OCI-LY3 (cell line): ENCODE results near the gene CCNL1.

Experiments used
- H2AFZ ChIP-seq: fragments of 200-600, 300-600 bp; shearing (Covaris generic); 2 replicates; pipeline ENCODE4 v1.6.0; 2014; ENCODE audit warnings: antibody characterized with exemption, low read depth, low read length
- H3K27ac ChIP-seq: fragments of 200-600, 300-600 bp; sonication (generic); 2 replicates; pipeline ENCODE4 v1.5.1; 2014; ENCODE audit warnings: mild to moderate bottlenecking, low read length, moderate library complexity, mixed read lengths
- H3K27me3 ChIP-seq: fragments of 200-600, 300-600 bp; sonication (generic); 2 replicates; pipeline ENCODE4 v1.6.1; 2014; ENCODE audit warnings: low read depth, low read length, mixed read lengths
- H3K36me3 ChIP-seq: fragments of 200-600, 300-600 bp; sonication (generic); replicated peaks from 2 replicates; pipeline ENCODE3; 2014; ENCODE audit warnings: low read depth, low read length, mixed read lengths
- H3K4me1 ChIP-seq: fragments of 300-600, 200-600 bp; sonication (generic); 2 replicates; pipeline ENCODE4 v1.6.1; 2014; ENCODE audit warnings: low read length, mixed read lengths
- H3K4me2 ChIP-seq: fragments of 200-600, 300-600 bp; sonication (generic); 2 replicates; pipeline ENCODE4 v1.6.1; 2014; ENCODE audit warnings: low read length, mixed read lengths
- H3K4me3 ChIP-seq: fragments of 300-600, 200-600 bp; sonication (generic); 2 replicates; pipeline ENCODE4 v1.5.1; 2014; ENCODE audit warnings: antibody characterized with exemption, mild to moderate bottlenecking, low read length, moderate library complexity
- H3K79me2 ChIP-seq: fragments of 300-600, 200-600 bp; shearing (Covaris generic); 2 replicates; pipeline ENCODE4 v1.6.1; 2014; ENCODE audit warnings: mild to moderate bottlenecking, low read length, mixed read lengths
- H3K9ac ChIP-seq: fragments of 300-600, 200-600 bp; shearing (Covaris generic); 2 replicates; pipeline ENCODE4 v1.6.0; 2014; ENCODE audit warnings: mild to moderate bottlenecking, low read length, moderate library complexity
- H3K9me3 ChIP-seq: fragments of 200-600, 300-600 bp; shearing (Covaris generic); 2 replicates; pipeline ENCODE4 v1.6.1; 2014; ENCODE audit warnings: low read length, mixed read lengths; ENCODE audit not compliant: insufficient read depth
- H4K20me1 ChIP-seq: fragments of 200-600, 300-600 bp; sonication (generic); 2 replicates; pipeline ENCODE4 v1.6.1; 2016; ENCODE audit warnings: low read length, mixed read lengths; ENCODE audit not compliant: insufficient read depth
- EZH2phosphoT487 ChIP-seq: fragments of 200-600 bp; shearing (Covaris generic); IDR thresholded peaks from 2 replicates; pipeline ENCODE4 v1.6.1; 2018; ENCODE audit warnings: antibody characterized with exemption, mixed run types, low read depth
- TF ChIP-seq, protein P1 (sequence below): fragments of 200-600, 300-600 bp; sonication (generic); IDR thresholded peaks from 2 replicates; pipeline ENCODE4 v1.5.1; 2014; ENCODE audit warnings: antibody characterized with exemption, low read length, low read depth

The CCNL1 gene

DNA sequence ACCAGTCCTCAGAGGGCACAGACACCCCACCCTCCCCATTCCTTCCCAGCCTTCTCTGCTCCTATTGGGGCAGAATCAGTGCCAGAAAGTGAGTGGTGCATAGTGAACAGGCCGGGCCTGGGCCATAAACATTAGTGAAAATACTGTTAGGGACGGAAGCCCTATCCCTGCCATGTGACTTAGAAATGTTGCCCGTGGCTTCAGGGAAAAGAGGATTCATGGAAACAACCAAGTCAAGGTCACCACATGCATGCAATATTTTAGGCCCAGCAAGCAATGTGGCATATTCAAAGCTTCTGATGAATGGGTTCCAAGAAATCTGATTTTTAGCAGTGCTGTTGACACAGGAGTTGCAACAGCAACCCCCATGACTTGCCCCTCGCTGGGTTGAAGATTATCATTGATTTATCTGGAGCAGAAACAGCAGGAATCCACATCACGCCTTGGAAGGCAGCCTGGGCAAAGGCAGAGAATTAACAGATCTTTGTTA is 52.3 kb downstream of the CCNL1 start:
- no peak for TF ChIP-seq EZH2phosphoT487
- TF ChIP-seq, protein P1, sequence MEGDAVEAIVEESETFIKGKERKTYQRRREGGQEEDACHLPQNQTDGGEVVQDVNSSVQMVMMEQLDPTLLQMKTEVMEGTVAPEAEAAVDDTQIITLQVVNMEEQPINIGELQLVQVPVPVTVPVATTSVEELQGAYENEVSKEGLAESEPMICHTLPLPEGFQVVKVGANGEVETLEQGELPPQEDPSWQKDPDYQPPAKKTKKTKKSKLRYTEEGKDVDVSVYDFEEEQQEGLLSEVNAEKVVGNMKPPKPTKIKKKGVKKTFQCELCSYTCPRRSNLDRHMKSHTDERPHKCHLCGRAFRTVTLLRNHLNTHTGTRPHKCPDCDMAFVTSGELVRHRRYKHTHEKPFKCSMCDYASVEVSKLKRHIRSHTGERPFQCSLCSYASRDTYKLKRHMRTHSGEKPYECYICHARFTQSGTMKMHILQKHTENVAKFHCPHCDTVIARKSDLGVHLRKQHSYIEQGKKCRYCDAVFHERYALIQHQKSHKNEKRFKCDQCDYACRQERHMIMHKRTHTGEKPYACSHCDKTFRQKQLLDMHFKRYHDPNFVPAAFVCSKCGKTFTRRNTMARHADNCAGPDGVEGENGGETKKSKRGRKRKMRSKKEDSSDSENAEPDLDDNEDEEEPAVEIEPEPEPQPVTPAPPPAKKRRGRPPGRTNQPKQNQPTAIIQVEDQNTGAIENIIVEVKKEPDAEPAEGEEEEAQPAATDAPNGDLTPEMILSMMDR = no peak
- H3K4me3 ChIP-seq = no peak overlapping the region
- no peak overlapping the region for H2AFZ ChIP-seq
- H3K4me1 ChIP-seq = peaks cover 29% of the 10 kb centered on the region
- no peak overlapping the region for H3K4me2 ChIP-seq
- no peaks in the 10 kb centered on the region for H3K79me2 ChIP-seq
- no peaks in the 10 kb centered on the region for H4K20me1 ChIP-seq
- H3K27me3 ChIP-seq = 0 out of 2 replicates have a peak, but pooled peaks cover 3% of the 10 kb centered on the region
- H3K36me3 ChIP-seq = no peaks in the 10 kb centered on the region
- no peak overlapping the region for H3K27ac ChIP-seq
- no peaks in the 10 kb centered on the region for H3K9me3 ChIP-seq
- no peak overlapping the region for H3K9ac ChIP-seq

DNA sequence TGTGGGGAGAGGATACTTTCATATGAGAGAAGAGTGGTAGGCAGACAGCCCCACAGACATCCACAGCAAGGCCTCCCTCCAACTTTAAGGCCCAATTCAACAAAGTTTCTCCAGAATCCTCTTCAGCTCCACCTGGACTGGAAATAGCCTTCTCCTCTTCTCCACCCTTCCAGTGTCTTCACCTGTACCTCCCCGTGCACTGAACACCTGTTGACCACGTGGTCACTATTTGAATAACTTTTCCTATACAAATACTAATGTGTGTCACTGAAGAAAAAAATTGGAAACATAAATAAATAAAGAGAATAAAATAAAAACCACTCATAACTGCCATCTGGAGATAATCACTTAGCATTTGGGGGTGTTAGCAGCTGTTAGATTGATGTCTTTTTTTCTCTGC is 52.9 kb downstream of the CCNL1 start:
- no peak overlapping the region for H3K4me3 ChIP-seq
- H3K27ac ChIP-seq = no peak overlapping the region
- TF ChIP-seq, protein P1 = no peak
- no peak for TF ChIP-seq EZH2phosphoT487
- peaks cover 29% of the 10 kb centered on the region for H3K4me1 ChIP-seq
- no peaks in the 10 kb centered on the region for H3K79me2 ChIP-seq
- H3K4me2 ChIP-seq = no peak overlapping the region
- H3K36me3 ChIP-seq = no peaks in the 10 kb centered on the region
- H3K9ac ChIP-seq = no peak overlapping the region
- H4K20me1 ChIP-seq = no peaks in the 10 kb centered on the region
- H2AFZ ChIP-seq = no peak overlapping the region
- H3K9me3 ChIP-seq = no peaks in the 10 kb centered on the region
- 0 out of 2 replicates have a peak, but pooled peaks cover 3% of the 10 kb centered on the region for H3K27me3 ChIP-seq

DNA sequence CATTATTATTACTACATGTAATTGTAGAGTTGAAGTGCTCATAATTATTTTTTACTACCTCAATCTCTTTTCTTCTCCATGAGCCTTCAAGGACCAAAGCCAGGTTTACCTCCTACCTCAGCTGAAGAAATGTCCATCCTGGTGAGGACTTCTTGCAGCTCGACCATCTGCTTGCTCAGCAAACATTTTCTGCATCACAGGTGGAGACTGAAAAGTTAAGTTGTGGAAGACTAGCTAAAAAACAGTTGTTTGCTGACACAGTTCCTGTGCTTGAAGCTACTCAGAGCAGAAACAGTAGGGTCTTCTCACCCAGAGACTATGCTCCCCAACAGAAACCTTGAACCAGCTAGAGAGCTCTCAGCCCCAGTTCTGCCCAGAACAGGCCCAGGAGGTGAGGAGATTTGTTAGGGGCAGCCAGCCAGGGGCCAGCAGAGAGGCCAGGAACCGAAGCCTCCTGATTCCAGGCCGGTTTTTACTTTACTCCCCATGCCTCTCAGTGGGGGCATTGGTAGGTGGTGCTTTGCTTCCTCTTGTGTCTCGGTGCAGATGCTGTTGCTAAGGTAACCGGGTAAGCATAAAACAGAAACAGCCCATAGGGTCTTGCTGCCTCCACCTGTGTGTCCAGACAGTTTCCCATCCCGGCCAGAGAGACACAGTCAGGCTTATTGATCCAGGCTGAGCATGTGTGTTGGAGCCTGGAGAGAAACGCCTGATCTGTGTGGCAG is 54.9 kb downstream of the CCNL1 start:
- Histone ChIP-seq H3K79me2 (no peaks in the 10 kb centered on the region), H3K36me3 (no peaks in the 10 kb centered on the region), H3K27ac (no peak overlapping the region), H3K4me1 (peaks cover 37% of the 10 kb centered on the region), H3K9me3 (no peaks in the 10 kb centered on the region), H3K9ac (no peak overlapping the region), H4K20me1 (no peaks in the 10 kb centered on the region), H3K4me3 (no peak overlapping the region), H3K4me2 (0 out of 2 replicates have a peak overlapping the region, but pooled peaks have one; percentile 12), H3K27me3 (0 out of 2 replicates have a peak, but pooled peaks cover 3% of the 10 kb centered on the region), H2AFZ (0 out of 2 replicates have a peak overlapping the region, but pooled peaks have one; percentile 1)
- no peak for TF ChIP-seq EZH2phosphoT487
- TF ChIP-seq, protein P1 = no peak

DNA sequence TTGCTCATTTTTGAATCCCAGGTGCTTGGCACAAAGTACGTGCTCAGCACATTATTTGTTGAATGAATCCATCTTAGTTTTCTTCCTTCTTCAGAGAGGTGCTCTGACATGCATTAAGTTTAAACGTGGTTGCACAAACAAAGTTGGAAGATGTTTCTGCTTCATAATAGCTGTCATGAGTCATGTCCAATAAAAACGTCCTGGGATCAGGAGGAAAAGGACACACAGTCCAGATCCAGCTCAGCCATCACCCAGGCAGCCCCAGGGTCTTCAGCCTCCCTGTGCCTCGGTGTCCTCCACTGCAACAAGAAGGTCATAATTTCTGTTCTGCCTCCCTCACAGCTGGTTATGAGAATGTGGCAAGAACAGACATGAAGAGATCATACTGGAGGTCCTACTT is 55.4 kb downstream of the CCNL1 start:
- no peak overlapping the region for H2AFZ ChIP-seq
- H3K4me2 ChIP-seq = no peak overlapping the region
- no peaks in the 10 kb centered on the region for H3K9me3 ChIP-seq
- H4K20me1 ChIP-seq = no peaks in the 10 kb centered on the region
- no peaks in the 10 kb centered on the region for H3K79me2 ChIP-seq
- H3K27me3 ChIP-seq = 0 out of 2 replicates have a peak, but pooled peaks cover 3% of the 10 kb centered on the region
- H3K4me3 ChIP-seq = no peak overlapping the region
- no peak overlapping the region for H3K27ac ChIP-seq
- H3K4me1 ChIP-seq = peaks cover 39% of the 10 kb centered on the region
- H3K36me3 ChIP-seq = no peaks in the 10 kb centered on the region
- TF ChIP-seq, protein P1 = no peak
- TF ChIP-seq EZH2phosphoT487 = no peak
- H3K9ac ChIP-seq = no peak overlapping the region
